ENCODE results near the gene ESF1.

Gene ESF1

DNA sequence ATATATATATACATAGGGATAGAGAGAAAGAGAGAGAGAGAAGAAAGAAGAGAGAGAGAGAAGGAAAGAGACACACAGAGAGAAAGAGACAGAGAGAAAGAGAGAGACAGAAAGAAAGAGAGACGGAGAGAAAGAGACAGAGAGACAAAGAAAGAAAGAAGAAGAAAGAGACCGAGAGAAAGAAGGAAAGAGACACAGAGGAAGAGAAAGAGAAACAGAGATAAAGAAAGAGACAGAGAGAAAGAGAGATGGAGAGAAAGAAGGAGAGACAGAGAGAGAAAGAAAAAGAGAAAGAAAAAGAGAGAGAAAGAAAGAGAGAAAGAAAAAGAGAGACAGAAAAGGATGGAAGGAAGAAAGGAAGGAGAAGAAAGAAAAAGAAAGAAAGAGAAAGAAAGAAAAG lies 99.1 kb downstream of the ESF1 start:
- H3K4me1 ChIP-seq (ENCODE audit: control insufficient read depth in 1 of 2, insufficient read depth in 2 of 2, low read length in 2 of 2), result no peaks in the 10 kb centered on the region
- H3K27ac ChIP-seq (ENCODE audit: low read depth, low read length), result no peak overlapping the region
- no peaks in the 10 kb centered on the region for H3K9me3 ChIP-seq (ENCODE audit: control insufficient read depth in 1 of 2, low read length in 2 of 2)
- H3K4me3 ChIP-seq (ENCODE audit: low read depth in 1 of 2, low read length in 2 of 2), result no peak overlapping the region
- no peaks in the 10 kb centered on the region for H3K36me3 ChIP-seq (ENCODE audit: control insufficient read depth in 1 of 2, insufficient read depth in 2 of 2, low read length in 2 of 2)
- no peak overlapping the region for H3K9ac ChIP-seq (ENCODE audit: low read depth in 1 of 2, low read length in 2 of 2)
- H3K27me3 ChIP-seq (ENCODE audit: control insufficient read depth in 1 of 2, insufficient read depth in 2 of 2, low read length in 2 of 2), result no peaks in the 10 kb centered on the region

DNA sequence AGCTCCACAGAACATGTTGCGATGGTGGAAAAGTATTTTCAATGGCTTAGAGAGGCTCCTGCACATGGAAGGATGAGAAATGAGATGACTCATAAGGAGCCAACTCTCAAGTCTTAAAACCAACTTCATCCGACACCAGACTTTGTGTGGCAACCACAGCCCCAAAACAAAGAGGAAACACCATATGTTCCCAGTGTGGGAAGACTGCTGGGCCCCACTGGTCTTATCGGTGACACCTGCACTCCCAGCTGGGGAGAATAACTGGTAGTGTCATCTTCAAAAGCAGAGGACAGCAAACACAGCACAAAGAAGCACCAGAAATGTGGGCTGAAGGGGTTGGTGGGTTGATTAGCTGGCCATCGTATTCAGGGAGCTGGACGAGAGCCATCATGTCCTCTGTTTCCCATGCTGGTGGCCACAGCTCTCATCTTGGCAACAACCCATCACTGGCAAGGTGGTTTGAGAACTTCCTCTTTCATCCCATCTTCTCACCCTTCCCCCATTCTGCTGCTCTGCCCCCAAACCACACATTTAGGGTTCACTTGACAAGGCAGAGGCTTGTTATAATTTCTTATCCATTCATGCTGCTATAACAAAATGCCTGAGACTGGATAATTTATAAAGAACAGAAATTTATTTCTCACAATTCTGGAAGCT lies 100.0 kb downstream of the ESF1 start:
- H3K27ac ChIP-seq (ENCODE audit: low read depth, low read length), result no peak overlapping the region
- H3K27me3 ChIP-seq (ENCODE audit: control insufficient read depth in 1 of 2, insufficient read depth in 2 of 2, low read length in 2 of 2), result no peaks in the 10 kb centered on the region
- H3K4me3 ChIP-seq (ENCODE audit: low read depth in 1 of 2, low read length in 2 of 2), result no peak overlapping the region
- H3K4me1 ChIP-seq (ENCODE audit: control insufficient read depth in 1 of 2, insufficient read depth in 2 of 2, low read length in 2 of 2), result no peaks in the 10 kb centered on the region
- no peaks in the 10 kb centered on the region for H3K36me3 ChIP-seq (ENCODE audit: control insufficient read depth in 1 of 2, insufficient read depth in 2 of 2, low read length in 2 of 2)
- H3K9me3 ChIP-seq (ENCODE audit: control insufficient read depth in 1 of 2, low read length in 2 of 2), result no peaks in the 10 kb centered on the region
- H3K9ac ChIP-seq (ENCODE audit: low read depth in 1 of 2, low read length in 2 of 2), result no peak overlapping the region

DNA sequence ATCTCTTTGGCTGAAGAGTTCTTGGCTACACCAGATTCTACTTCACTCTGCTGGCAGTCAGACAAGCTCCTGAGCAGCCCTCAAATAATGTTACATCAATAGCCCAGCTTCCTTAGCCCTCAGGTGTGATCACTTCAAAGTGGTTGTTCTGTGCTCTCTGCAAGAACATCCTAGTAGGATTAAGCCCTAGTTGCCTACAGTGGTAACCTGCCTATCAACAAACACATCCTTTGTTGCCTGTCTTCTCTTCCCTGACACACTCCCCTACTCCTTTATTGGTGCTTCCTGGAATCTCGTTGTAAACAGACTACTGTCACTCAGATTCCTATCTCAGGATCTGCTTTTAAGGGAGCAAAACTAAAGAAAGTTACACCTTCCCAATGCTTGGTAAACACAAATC lies 100.9 kb downstream of the ESF1 start:
- Histone ChIP-seq H3K4me3 (ENCODE audit: low read depth in 1 of 2, low read length in 2 of 2) (no peak overlapping the region), H3K9me3 (ENCODE audit: control insufficient read depth in 1 of 2, low read length in 2 of 2) (no peaks in the 10 kb centered on the region), H3K9ac (ENCODE audit: low read depth in 1 of 2, low read length in 2 of 2) (no peak overlapping the region), H3K27ac (ENCODE audit: low read depth, low read length) (no peak overlapping the region), H3K36me3 (ENCODE audit: control insufficient read depth in 1 of 2, insufficient read depth in 2 of 2, low read length in 2 of 2) (no peaks in the 10 kb centered on the region), H3K4me1 (ENCODE audit: control insufficient read depth in 1 of 2, insufficient read depth in 2 of 2, low read length in 2 of 2) (no peaks in the 10 kb centered on the region), H3K27me3 (ENCODE audit: control insufficient read depth in 1 of 2, insufficient read depth in 2 of 2, low read length in 2 of 2) (no peaks in the 10 kb centered on the region)

DNA sequence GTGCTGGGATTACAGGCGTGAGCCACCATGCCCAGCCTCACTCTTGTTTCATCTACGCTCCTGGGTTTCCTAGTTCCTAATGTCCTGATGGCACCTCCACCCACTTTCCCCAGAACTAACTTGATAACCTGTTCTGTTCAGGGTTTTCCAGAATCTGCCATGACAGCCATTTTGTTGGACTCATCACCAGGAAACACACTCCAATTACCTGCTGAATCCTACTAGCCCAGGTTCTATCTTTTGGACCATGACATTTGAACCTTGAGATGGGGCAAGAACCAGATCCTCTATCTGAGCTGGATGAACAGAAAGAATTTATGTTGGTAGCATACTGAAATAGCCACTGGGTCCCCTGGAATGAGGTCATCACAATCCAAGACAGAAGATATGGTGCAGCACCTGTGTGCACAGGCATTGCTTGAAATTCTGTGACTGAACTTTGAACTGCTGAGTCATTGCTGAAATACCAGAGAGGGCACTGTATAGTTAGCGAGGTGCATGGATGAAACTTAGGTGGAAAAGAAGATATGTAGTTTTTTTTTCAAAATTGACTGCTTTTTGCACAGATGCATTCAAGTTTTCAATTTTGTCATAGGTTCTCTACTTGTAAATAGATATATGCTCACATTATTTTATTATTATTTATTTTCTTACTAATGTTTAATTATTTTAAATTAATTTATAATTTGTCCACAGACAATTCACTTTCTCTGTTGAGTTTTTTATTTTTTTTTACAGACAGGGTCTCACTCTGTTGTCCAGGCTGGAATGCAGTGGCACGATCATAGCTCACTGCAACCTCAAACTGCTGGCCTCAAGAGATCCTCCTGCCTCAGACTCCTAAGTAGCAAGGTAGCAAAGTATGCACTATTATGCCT lies 103.2 kb downstream of the ESF1 start:
- no peak overlapping the region for H3K4me3 ChIP-seq (ENCODE audit: low read depth in 1 of 2, low read length in 2 of 2)
- H3K9me3 ChIP-seq (ENCODE audit: control insufficient read depth in 1 of 2, low read length in 2 of 2), result no peaks in the 10 kb centered on the region
- no peaks in the 10 kb centered on the region for H3K36me3 ChIP-seq (ENCODE audit: control insufficient read depth in 1 of 2, insufficient read depth in 2 of 2, low read length in 2 of 2)
- H3K9ac ChIP-seq (ENCODE audit: low read depth in 1 of 2, low read length in 2 of 2), result no peak overlapping the region
- no peaks in the 10 kb centered on the region for H3K4me1 ChIP-seq (ENCODE audit: control insufficient read depth in 1 of 2, insufficient read depth in 2 of 2, low read length in 2 of 2)
- H3K27me3 ChIP-seq (ENCODE audit: control insufficient read depth in 1 of 2, insufficient read depth in 2 of 2, low read length in 2 of 2), result no peaks in the 10 kb centered on the region
- no peak overlapping the region for H3K27ac ChIP-seq (ENCODE audit: low read depth, low read length)

DNA sequence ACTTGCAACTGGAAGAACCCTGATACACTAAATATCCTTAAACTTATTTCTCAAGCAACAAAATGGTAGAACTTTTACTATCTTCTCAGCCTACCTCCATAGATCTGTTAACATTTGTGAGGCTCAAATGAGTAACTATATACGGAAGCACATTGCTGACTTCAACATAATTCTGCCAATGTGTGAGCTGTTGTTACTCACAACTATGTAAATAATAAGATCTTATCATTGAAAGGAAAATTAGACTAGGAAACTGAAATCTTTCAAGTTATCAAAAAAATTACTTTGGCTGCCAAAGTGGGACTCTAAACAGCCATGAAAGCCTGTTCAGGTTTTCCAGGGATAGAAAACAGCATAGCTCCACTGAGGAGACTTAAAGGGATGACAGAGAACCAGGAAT lies 105.8 kb downstream of the ESF1 start:
- Histone ChIP-seq H3K9ac (ENCODE audit: low read depth in 1 of 2, low read length in 2 of 2) (no peak overlapping the region), H3K36me3 (ENCODE audit: control insufficient read depth in 1 of 2, insufficient read depth in 2 of 2, low read length in 2 of 2) (no peaks in the 10 kb centered on the region), H3K27me3 (ENCODE audit: control insufficient read depth in 1 of 2, insufficient read depth in 2 of 2, low read length in 2 of 2) (no peaks in the 10 kb centered on the region), H3K9me3 (ENCODE audit: control insufficient read depth in 1 of 2, low read length in 2 of 2) (no peaks in the 10 kb centered on the region), H3K4me3 (ENCODE audit: low read depth in 1 of 2, low read length in 2 of 2) (no peak overlapping the region), H3K27ac (ENCODE audit: low read depth, low read length) (no peak overlapping the region), H3K4me1 (ENCODE audit: control insufficient read depth in 1 of 2, insufficient read depth in 2 of 2, low read length in 2 of 2) (no peaks in the 10 kb centered on the region)

DNA sequence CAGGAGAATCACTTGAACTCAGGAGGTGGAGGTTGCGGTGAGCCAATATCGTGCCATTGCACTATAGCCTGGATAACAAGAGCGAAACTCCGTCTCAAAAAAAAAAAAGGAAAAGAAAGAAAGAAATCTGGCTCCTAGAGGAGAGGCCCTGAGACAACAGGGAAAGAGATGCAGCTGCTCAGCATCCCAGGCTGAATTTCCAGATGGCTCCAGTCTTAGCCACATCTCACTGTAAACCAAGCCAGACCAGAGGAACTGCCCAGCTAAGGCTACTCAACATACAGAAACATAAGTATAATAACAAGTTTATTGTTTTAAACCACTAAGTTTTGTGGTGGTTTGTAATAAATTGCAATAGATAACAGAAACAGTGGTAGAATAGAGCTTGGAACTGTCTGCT lies 107.5 kb downstream of the ESF1 start:
- Histone ChIP-seq H3K27me3 (ENCODE audit: control insufficient read depth in 1 of 2, insufficient read depth in 2 of 2, low read length in 2 of 2) (no peaks in the 10 kb centered on the region), H3K4me3 (ENCODE audit: low read depth in 1 of 2, low read length in 2 of 2) (no peak overlapping the region), H3K36me3 (ENCODE audit: control insufficient read depth in 1 of 2, insufficient read depth in 2 of 2, low read length in 2 of 2) (no peaks in the 10 kb centered on the region), H3K9me3 (ENCODE audit: control insufficient read depth in 1 of 2, low read length in 2 of 2) (no peaks in the 10 kb centered on the region), H3K4me1 (ENCODE audit: control insufficient read depth in 1 of 2, insufficient read depth in 2 of 2, low read length in 2 of 2) (no peaks in the 10 kb centered on the region), H3K27ac (ENCODE audit: low read depth, low read length) (no peak overlapping the region), H3K9ac (ENCODE audit: low read depth in 1 of 2, low read length in 2 of 2) (no peak overlapping the region)

DNA sequence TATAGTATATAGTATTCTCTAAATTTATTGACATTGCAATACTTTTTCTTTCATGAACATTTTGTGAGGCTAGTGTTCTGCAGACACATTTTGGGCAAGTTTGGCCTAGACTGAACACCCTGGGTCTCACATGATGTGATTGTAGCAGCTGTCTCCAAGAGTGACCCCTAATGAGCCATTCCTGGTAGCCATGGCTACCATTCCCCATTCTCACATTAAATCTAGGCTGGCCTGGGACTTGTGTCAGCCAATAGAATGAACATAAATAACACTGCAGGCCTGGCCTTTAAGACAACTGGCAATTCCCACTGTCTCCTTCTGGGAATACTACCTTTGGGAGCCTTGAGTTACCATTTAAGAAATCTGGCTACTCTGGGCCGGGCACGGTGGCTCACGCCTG lies 108.0 kb downstream of the ESF1 start:
- Histone ChIP-seq H3K27ac (ENCODE audit: low read depth, low read length) (no peak overlapping the region), H3K27me3 (ENCODE audit: control insufficient read depth in 1 of 2, insufficient read depth in 2 of 2, low read length in 2 of 2) (no peaks in the 10 kb centered on the region), H3K4me1 (ENCODE audit: control insufficient read depth in 1 of 2, insufficient read depth in 2 of 2, low read length in 2 of 2) (no peaks in the 10 kb centered on the region), H3K9ac (ENCODE audit: low read depth in 1 of 2, low read length in 2 of 2) (no peak overlapping the region), H3K9me3 (ENCODE audit: control insufficient read depth in 1 of 2, low read length in 2 of 2) (no peaks in the 10 kb centered on the region), H3K36me3 (ENCODE audit: control insufficient read depth in 1 of 2, insufficient read depth in 2 of 2, low read length in 2 of 2) (no peaks in the 10 kb centered on the region), H3K4me3 (ENCODE audit: low read depth in 1 of 2, low read length in 2 of 2) (no peak overlapping the region)

DNA sequence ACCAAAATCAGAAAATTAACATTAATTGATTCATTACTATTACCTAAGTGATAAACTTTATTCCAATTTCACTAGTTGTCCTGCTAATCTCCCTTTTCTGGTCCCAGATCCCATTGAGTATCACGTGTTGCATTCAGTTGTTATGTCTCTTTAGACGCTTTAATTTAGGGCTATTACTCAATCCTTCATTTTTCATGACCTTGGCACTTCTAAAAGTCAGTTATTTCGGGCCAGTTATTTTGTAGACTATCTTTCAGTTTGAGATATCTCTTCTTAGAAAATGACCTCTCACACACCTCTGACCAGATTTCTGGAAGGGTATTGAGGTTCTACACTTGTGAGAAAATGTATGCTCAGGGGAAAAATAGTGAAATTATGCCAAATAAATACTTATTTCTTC lies 112.0 kb downstream of the ESF1 start:
- Histone ChIP-seq H3K4me3 (ENCODE audit: low read depth in 1 of 2, low read length in 2 of 2) (no peak overlapping the region), H3K4me1 (ENCODE audit: control insufficient read depth in 1 of 2, insufficient read depth in 2 of 2, low read length in 2 of 2) (no peaks in the 10 kb centered on the region), H3K27ac (ENCODE audit: low read depth, low read length) (no peak overlapping the region), H3K9ac (ENCODE audit: low read depth in 1 of 2, low read length in 2 of 2) (no peak overlapping the region), H3K27me3 (ENCODE audit: control insufficient read depth in 1 of 2, insufficient read depth in 2 of 2, low read length in 2 of 2) (no peaks in the 10 kb centered on the region), H3K9me3 (ENCODE audit: control insufficient read depth in 1 of 2, low read length in 2 of 2) (no peaks in the 10 kb centered on the region), H3K36me3 (ENCODE audit: control insufficient read depth in 1 of 2, insufficient read depth in 2 of 2, low read length in 2 of 2) (no peaks in the 10 kb centered on the region)

DNA sequence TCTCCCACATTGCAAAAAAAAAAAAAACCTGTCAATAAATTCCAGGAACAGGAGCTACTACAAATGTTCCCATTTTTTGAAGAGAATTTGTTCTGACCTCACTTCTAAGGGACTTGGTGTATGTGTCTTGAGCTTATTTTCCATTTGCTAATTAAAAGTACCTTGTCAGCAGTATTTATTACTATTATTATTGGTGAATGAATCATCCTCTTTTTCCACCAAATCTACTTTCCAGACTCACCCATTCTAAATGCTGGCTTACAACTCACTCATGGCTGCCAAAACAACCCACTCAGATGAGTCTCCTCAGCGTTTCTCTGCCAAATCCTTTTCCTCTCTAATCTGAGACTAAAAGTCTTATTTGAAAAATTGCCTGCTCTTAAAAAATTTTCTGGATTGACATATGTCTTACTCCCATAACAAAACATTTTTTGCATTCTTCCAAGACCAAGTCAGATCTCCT lies 112.8 kb downstream of the ESF1 start:
- no peaks in the 10 kb centered on the region for H3K9me3 ChIP-seq (ENCODE audit: control insufficient read depth in 1 of 2, low read length in 2 of 2)
- H3K27ac ChIP-seq (ENCODE audit: low read depth, low read length), result no peak overlapping the region
- H3K4me3 ChIP-seq (ENCODE audit: low read depth in 1 of 2, low read length in 2 of 2), result no peak overlapping the region
- H3K36me3 ChIP-seq (ENCODE audit: control insufficient read depth in 1 of 2, insufficient read depth in 2 of 2, low read length in 2 of 2), result no peaks in the 10 kb centered on the region
- H3K4me1 ChIP-seq (ENCODE audit: control insufficient read depth in 1 of 2, insufficient read depth in 2 of 2, low read length in 2 of 2), result no peaks in the 10 kb centered on the region
- H3K9ac ChIP-seq (ENCODE audit: low read depth in 1 of 2, low read length in 2 of 2), result no peak overlapping the region
- no peaks in the 10 kb centered on the region for H3K27me3 ChIP-seq (ENCODE audit: control insufficient read depth in 1 of 2, insufficient read depth in 2 of 2, low read length in 2 of 2)

DNA sequence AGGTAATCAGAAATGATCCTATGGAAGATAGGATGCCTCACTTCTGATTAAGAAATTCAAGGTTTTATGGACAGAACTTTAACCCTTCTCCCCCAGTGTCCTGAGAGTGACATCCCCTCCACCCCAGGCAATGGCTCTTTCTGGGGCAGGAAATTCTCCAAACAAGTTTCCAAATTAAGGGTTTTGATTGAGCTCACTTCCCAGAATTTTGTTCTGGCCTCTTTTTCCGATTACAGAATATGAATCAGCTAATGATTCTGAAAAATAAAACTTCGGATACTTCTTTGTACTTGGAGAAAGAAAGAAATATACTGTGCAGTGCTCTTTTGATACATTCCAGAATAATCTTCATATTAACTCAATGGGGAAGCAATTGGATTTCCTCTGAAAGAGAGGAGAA lies 113.2 kb downstream of the ESF1 start:
- Histone ChIP-seq H3K9ac (ENCODE audit: low read depth in 1 of 2, low read length in 2 of 2) (no peak overlapping the region), H3K4me1 (ENCODE audit: control insufficient read depth in 1 of 2, insufficient read depth in 2 of 2, low read length in 2 of 2) (no peaks in the 10 kb centered on the region), H3K27ac (ENCODE audit: low read depth, low read length) (no peak overlapping the region)

More for the DNA sequence above, 113.2 kb downstream of the ESF1 start:
- no peaks in the 10 kb centered on the region for H3K9me3 ChIP-seq (ENCODE audit: control insufficient read depth in 1 of 2, low read length in 2 of 2)
- no peak overlapping the region for H3K4me3 ChIP-seq (ENCODE audit: low read depth in 1 of 2, low read length in 2 of 2)
- H3K27me3 ChIP-seq (ENCODE audit: control insufficient read depth in 1 of 2, insufficient read depth in 2 of 2, low read length in 2 of 2), result no peaks in the 10 kb centered on the region
- no peaks in the 10 kb centered on the region for H3K36me3 ChIP-seq (ENCODE audit: control insufficient read depth in 1 of 2, insufficient read depth in 2 of 2, low read length in 2 of 2)
